ENCODE measurements around the gene MCEMP1.
A peak's percentile ranks its signal among the peaks of the same experiment; 100 is the strongest.

Gene MCEMP1

DNA sequence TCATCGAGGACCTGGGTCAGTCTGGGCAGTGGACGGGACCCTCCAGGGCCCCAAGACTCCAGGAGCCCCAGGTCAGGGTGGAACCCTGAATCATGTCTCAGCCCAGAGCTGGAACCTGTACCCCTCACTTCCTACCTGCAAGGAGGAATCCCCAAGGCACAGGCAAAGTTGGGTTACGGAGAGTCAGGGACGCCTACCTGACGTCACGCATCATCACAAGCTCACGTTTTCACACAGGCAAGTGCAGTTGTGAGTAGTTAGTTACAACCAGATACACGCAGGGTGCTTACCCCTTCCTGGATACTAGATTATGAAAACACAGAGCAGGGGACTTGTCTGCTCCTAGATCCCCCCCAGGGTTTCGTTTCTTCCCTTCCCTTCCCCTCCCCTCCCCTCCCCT, 6.1 kb upstream of the MCEMP1 start:
- no peak for DNase-seq (ENCODE audit: low read depth, low spot score)

DNA sequence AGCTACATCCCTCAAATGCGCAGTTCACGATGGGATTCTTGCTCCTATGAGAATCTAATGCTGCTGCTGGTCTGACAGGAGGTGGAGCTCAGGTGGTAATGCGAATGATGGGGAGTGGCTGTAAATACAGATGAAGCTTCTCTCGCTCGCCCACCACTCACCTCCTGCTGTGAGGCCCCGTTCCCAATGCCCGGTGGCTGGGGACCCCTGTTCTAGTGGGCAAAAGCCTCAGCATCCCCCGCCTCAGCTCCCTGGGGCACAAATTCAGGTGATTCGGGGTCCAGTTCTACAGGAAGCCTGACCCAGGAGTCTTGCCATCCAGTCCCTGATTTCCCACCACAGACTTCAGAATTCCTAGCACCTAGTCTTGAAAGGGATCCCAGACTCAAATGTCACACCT, 4.4 kb upstream of the MCEMP1 start:
- DNase-seq (ENCODE audit: low read depth, low spot score): no peak

DNA sequence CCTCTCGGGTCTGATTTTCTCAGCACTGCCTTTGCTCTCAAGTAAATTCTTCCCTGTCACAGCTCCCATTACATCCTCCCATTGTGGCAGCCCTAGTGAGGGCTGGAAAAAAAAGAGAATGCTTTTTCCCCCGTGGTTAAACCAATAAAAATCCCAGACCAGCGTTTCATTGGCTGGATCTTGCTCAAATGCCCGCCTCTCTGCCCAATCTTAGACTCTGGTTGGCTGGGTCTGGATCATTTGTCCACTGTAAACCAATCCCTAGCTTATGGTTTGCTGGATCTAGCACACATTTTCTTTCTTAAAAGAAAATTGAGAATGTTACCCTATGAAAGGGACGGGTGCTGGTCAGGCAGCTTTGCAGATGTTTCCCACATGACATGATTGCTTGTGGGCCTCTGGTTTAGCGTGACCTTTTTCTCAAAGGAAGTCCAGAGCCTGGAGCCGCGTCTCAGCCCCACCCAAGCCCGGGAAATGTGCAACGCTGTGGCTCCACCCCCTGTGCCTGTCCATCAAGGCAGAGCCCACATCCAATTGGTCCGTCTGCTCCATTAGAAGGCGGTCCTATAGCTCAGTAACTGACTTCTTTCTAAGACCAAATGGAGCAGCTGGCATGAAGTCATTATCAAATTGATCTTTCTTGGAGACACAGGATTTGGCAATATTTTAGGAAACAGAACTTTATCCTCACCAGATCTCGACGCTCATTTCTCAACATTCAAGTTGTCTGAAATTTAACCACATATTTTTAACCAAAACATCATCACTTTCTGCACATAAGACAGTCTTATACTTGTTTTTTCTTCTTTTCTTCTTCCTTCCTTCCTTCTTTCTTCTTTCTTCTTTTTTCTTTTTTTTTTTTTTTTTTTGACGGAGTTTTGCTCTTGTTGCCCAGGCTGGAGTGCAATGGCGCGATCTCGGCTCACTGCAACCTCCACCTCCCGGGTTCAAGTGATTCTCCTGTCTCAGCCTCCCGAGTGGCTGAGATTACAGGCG, 2.6 kb upstream of the MCEMP1 start:
- no peak for DNase-seq (ENCODE audit: low read depth, low spot score)

DNA sequence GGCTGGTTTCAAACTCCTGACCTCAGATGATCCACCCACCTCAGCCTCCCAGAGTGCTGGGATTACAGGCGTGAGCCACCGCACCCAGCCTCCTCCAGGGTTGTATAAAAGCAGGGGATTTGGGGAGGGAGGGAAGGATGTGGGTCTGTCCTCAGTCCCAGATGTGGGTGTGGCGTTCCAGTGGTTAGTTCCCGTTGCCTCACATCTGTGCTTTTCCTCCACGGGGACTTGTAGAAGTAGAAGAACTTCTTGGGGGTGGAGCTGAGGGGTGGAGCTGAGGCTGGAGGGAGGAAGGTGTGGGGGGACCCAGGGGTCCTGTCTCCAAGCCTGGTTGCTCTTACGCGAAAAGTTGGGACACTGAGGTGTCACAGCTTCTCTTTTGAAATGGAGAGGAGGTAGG, 514 bp upstream of the MCEMP1 start:
- DNase-seq (ENCODE audit: low read depth, low spot score): no peak

DNA sequence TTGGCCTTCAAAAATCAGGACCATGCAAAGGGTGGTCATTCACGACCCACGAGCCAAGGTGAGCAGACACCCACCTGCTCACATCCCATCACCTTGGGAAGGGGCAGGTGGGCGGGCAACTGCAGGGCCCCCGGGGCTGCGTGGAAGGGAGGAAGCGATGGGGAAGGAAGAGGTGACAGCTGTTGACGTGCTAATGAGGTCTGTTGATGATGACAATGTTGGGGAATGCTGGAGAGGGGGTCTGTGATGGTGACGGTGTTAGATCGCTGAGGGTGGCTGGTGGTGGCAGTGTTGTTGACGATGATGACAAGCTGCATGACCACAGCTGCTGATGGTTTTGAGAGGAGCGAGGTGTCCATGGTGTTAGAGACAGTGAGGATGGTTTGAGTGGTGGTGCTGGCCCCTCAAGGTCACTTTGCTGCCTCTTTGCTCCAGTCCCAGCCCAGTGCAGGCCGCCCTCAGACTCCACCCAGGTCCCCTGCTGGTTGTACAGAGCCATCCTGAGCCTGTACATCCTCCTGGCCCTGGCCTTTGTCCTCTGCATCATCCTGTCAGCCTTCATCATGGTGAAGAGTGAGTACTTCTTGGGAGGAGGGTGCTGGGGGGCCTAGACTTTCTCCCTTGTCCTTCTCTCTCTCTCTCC, 900 bp downstream of the MCEMP1 start:
- no peak for DNase-seq (ENCODE audit: low read depth, low spot score)

DNA sequence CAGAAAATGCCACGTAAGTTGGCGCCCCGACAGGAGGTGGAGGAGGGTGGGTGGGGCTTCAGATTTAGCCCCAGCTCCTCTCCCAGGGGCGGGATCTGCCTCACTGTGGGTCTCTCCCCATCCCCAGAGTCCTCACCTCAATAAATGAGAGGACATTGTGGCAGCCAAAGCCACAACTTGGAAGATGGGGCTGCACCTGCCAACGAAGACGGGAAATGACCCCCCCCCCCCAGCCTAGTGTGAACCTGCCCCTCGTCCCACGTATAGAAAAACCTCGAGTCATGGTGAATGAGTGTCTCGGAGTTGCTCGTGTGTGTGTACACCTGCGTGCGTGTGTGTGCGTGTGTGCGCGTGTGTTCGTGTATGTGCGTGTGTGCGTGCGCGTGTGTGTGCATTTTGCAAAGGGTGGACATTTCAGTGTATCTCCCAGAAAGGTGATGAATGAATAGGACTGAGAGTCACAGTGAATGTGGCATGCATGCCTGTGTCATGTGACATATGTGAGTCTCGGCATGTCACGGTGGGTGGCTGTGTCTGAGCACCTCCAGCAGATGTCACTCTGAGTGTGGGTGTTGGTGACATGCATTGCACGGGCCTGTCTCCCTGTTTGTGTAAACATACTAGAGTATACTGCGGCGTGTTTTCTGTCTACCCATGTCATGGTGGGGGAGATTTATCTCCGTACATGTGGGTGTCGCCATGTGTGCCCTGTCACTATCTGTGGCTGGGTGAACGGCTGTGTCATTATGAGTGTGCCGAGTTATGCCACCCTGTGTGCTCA, 2.3 kb downstream of the MCEMP1 start:
- no peak for DNase-seq (ENCODE audit: low read depth, low spot score)

DNA sequence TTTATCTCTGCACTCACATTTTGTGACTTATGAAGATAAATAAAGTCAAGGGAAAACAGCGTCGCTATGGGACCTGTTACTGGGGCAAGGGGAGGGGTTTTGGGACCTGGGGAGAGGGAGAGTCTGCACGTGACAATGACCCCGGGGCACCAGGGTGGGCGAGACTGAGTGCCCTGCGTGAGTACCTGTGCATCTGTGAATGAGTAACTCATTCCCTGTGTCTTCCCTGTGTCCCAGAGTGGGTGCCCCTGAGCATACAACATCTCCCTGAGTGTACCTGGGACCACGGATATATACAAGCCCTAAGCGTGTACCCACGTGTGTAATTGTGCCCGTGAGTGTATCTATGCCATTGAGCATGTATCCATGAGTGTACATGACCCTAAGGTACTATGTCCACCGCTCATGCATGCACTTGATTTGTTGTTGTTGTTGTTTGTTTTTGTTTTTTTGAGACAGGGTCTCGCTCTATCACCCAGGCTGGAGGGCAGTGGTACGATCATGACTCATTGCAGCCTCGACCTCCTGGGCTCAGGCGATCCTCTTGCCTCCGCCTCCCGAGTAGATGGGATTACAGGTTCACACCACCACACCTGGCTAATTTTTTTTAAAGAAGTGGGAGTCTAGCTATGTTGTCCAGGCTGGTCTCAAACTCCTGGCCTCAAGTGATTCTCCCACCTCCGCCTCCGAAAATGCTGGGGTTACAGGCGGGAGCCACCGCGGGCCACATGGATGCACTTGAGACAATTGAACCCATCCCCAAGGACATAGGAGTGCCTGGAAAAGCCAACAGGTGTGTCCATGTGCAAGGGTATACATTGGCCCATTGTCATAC, 3.1 kb downstream of the MCEMP1 start:
- no peak for DNase-seq (ENCODE audit: low read depth, low spot score)

DNA sequence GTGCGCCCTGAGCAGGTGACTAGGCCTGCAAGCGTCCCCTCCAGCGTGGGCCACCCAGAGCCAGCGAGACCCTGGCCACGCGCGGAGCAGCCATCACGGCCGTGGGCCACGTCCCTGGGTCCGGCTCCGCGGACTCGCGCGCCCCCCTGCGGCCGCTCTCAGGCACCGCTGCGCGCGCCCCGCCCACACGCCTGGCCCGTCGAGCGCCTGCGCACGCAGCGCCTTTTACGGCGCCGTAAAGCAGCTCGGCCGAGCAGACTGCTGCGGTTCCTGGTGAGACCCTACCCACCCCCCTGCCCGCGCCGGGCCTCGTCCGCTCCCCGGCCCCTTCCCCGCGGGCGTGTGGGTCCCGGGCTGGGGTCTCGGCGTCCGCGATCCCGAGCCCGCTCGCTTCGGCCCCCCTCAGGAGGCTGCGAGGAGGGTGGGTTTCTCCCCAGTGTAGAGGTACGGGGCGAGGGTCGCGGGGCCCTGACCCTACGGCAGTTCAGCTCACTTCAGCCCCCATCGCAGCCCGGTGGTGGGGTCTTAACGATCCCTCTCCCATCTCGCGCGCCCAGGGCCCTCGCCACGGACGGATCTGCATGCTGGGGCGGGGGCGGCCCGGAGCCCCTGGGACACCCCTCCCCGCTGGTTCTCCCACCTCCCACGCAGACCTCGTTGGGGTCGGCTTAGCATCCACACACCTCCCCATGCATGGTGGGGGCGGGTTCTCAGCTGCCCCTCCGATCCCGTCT, 3.9 kb downstream of the MCEMP1 start, which contains the start of gene TRAPPC5:
Gene TRAPPC5 (plus strand): TSS at position 228 of the 734 bp plus-strand sequence. CDS start 1,421 bp downstream, outside the sequence.
- peak; percentile 49 for DNase-seq (ENCODE audit: low read depth, low spot score)

DNA sequence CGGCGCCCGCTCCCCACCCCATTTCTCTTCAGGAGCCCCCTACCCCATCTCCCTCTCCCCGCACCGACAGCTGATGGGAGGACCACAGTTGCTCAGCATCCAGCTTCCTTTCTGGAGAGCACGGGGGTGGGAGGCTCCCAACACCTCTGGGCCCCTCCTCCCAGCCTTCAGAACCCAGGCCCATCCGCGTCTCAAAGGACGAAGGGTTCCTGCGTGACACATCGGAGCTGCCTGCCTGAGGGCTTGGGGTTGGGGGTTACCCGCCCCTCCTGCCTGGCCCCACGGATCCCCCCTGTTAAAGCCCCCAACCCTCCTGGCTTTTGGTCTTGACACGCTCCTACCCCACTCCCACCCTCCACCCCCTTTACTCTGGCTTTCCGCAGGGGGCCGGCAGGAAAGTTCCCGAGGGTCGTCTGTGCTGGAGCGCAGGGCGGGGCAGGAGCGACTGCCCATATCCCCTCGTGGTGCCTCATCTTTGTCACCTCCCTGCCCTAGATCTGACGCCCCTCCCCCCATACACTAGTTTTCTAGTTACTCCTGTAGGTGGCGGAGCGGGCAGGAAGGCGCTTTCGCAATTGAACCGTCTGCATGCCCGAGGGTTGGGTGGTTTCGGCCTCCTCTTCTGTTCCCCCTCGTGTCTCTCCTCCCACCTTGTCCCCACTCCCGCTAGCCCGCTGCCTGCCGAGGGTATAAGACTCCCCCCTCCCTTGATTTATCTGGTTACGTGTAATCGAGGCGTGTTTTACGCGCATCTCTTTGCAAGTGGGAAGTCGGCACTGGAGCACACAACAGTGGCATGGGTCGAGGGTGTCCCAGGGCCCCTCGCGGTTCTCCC, 4.7 kb downstream of the MCEMP1 start:
- peak; percentile 23 for DNase-seq (ENCODE audit: low read depth, low spot score)

DNA sequence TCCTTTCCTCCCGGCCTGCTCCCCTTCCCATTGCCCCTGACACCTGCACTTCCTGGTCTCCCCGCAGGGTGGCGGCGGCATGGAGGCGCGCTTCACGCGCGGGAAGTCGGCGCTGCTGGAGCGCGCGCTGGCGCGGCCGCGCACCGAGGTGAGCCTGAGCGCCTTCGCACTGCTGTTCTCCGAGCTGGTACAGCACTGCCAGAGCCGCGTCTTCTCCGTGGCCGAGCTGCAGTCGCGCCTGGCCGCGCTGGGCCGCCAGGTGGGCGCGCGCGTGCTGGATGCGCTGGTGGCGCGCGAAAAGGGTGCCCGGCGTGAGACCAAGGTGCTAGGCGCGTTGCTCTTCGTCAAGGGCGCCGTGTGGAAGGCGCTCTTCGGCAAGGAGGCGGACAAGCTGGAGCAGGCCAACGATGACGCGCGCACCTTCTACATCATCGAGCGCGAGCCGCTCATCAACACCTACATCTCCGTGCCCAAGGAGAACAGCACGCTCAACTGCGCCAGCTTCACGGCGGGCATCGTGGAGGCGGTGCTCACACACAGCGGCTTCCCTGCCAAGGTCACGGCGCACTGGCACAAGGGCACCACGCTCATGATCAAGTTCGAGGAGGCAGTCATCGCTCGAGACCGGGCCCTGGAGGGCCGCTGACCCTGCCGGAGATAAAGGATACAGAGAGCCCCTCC, 5.4 kb downstream of the MCEMP1 start:
- DNase-seq (ENCODE audit: low read depth, low spot score): no peak

DNA sequence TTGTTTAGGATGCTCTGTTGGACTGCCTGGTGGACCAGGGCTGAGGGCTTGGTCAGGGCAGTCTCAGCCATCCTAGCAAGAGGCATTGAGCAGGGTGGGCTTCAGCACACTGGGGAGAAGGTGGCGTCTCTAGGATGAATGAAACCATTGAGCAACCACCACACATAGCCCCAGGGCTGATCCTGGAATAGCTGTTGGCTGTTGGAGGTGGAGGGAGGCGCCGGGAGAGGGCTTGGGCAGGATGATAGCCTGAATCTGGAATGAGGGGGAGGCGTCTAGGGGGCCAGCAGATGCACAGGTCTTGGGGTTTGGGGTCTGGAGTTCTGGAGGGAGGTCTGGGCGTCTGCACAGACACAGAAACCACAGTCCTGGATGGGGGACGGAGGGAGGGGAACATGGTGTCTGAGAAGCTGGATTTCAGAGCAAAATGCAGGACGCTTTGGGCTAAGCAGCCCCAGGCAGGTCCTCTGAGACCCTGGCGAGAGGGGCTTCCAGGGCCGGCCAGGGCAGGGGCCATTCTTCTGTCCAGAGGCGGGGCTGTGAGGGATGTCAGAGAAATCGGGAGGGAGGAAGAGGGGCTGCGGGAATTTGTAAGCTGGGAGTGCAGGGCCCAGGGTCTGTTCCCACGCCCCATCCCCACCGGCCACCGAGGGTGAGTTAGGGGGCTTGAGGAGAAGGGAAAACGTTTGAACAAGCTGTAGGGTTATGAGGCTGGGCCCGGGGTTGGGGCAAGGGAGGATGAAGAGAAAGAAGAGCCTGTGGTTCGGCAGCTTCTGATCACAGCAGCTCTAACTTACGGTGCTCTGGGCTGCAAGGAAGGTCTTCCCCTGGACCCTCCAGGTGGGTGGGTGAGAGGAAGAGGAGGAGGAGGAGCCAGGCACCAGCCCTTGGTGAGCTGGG, 8.9 kb downstream of the MCEMP1 start:
- DNase-seq (ENCODE audit: low read depth, low spot score): no peak

DNA sequence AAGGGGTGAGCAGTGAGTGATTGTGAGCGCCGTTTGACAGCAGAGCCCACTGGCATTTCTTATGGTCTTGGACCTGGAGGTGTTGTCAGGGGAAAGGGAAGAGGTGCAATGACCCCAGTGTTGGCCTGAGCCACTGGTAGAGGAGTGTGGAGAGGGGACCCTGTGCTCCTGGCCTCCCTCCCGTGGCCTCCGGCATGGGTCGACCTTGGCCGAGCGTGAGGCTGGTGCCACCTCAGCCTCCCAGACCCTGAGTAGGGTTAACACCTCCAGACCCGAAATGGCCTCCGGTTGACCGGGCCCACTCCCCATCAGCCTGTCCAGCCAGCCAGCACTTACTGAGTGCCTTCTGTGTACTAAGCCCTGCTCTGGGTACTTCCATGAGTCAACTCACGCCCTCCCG, 10.3 kb downstream of the MCEMP1 start:
- no peak for DNase-seq (ENCODE audit: low read depth, low spot score)

DNA sequence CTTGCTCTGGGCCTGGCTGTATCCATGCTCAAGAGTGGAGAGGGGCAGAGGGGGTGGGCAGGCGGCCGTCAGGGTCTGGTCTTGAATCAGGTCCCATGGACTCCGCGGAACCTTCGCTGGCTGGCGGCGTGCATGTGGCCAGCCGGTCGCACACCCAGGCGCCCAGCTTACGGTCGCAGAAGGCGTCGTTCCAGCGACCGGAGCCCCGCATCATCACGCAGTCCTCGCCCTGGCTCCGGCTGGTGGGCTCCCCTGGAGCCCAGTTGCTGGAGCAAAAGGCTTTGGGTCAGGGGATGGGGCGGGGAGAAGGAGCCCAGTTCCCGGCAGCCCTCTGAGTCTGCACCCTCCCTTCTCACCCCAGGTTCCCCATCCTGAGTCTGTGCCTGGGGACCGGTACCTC, 12.3 kb downstream of the MCEMP1 start:
- no peak for DNase-seq (ENCODE audit: low read depth, low spot score)

DNA sequence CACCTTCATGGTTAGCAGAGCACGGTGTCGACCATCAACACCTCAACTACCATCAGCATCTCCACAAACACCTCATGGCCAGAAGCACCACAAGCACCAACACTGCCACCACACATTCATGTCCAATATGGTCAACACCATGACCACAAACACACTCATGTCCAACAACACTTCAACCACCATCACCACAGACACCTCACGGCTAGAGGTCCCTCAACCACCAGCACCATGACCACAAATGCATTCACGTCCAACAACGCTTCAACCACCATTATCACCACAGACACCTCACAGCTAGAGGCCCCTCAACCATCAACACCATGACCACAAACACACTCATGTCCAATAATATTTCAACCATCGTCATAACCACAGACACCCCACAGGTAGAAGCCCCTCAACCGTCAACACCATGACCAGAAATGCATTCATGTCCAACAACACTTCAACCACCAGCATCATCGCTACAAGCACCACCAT, 13.9 kb downstream of the MCEMP1 start:
- no peak for DNase-seq (ENCODE audit: low read depth, low spot score)

DNA sequence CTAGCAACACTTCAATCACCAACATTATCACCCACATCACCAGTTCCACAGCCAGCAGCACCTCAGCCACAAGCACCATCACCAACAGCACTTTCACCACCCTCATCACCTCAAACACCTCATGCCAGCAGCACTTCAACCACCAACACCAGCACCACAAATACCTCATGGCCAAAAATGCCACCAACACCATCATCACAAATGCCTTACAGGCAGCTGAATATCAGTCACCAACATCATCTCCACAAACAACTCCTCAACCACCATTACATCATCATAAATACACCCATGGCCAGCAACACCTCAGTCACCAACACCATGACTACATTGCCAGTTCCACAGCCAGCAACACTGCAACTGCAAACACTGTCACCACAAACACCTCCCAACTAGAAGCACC, 14.6 kb downstream of the MCEMP1 start:
- no peak for DNase-seq (ENCODE audit: low read depth, low spot score)

DNA sequence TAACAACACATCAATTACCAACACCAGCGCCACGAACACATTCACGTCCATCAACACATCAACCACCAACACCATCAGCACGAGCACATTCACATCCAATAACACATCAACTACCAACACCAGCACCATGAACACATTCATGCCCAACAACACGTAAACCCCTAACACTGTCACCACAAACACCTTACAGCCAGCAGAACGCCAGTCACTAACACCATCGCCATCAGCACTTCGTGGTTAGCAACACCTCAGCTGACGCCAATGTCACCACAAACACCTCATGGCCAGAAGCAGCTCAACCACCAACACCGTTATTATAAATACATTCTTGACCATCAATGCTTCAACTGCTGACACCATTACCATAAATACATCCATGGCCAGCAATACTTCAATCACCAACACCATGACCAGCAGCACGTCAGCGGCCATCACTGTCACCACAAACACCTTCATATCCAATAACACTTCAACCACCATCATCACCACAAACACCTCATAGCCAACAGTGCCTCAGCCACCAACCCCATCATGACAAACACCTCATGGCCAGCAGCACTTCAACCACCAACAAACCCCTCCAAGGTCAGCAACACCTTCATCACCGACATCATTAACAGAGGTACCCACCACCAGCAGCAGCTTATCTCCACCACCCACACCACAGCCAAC, 15.7 kb downstream of the MCEMP1 start:
- DNase-seq (ENCODE audit: low read depth, low spot score): no peak

DNA sequence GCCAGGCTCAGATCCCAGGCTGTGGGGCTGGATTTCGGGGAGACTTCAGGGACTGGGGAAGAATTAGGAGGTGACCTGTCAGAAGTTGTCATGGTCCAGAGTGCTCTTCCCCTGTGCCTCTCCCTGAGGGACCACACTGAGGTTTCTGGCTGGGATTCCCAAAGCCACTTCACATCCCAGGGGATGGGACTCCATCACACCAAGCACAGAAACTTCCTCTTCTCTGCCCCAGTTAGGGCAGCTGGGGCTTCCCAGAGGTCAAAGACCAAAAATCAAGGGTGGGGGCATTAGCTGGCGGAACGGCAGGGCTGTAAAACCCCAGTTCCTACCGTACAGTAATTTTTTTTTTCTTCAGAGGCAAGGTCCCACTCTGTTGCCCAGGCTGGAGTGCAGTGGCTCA, 17.6 kb downstream of the MCEMP1 start:
- DNase-seq (ENCODE audit: low read depth, low spot score): no peak

Data from smooth muscle cell of the brain vasculature (primary cell).